NT2/D1 (cell line): Measurements from ENCODE around the gene VTCN1.
"Not testable (repeated sequence)": the region's sequence is repeated elsewhere in the genome, so short reads cannot be mapped to it uniquely, and the experiment has no call there.

Experiments
- SUZ12 ChIP-seq: IDR thresholded peaks from 2 replicates; pipeline ENCODE4 v1.6.1; 2011; ENCODE audit not compliant: insufficient read length, insufficient read depth; ENCODE audit errors: extremely low read depth
- YY1 ChIP-seq: IDR thresholded peaks from 2 replicates; pipeline ENCODE4 v1.6.1; 2011; ENCODE audit not compliant: insufficient read length, insufficient read depth
- ZNF274 ChIP-seq: IDR thresholded peaks from 2 replicates; pipeline ENCODE4 v1.6.1; 2011; ENCODE audit warnings: mild to moderate bottlenecking, low read depth, low read length

GRCh38 chr1:117101858-117102257 lies 108.9 kb downstream of the VTCN1 start:
- not testable (repeated sequence) for TF ChIP-seq YY1, ZNF274, SUZ12
